ENCODE results near the gene LRRIQ1.

Gene LRRIQ1

GRCh38 chr12:85057370-85057963 is 21.3 kb downstream of the LRRIQ1 start:
- H3K4me3 ChIP-seq (ENCODE audit: low read depth, low read length), result no peak overlapping the region
- peak; percentile 19 for DNase-seq (ENCODE audit: low read depth)
- TF ChIP-seq CTCF (IDR thresholded peaks at IDR 0.05; ENCODE audit: low read depth, low read length, missing control alignments), result peak; percentile 69

GRCh38 chr12:85058339-85058738 is 22.2 kb downstream of the LRRIQ1 start:
- no peak for DNase-seq (ENCODE audit: low read depth)
- no peak overlapping the region for H3K4me3 ChIP-seq (ENCODE audit: low read depth, low read length)
- TF ChIP-seq CTCF (IDR thresholded peaks at IDR 0.05; ENCODE audit: low read depth, low read length, missing control alignments), result no peak

- no peak for TF ChIP-seq CTCF (IDR thresholded peaks at IDR 0.05; ENCODE audit: low read depth, low read length, missing control alignments)
- no peak overlapping the region for H3K4me3 ChIP-seq (ENCODE audit: low read depth, low read length)
- DNase-seq (ENCODE audit: low read depth), result no peak
Measured at GRCh38 chr12:85059594-85059993, 23.4 kb downstream of the LRRIQ1 start.

GRCh38 chr12:85060916-85061315 is 24.8 kb downstream of the LRRIQ1 start:
- no peak for DNase-seq (ENCODE audit: low read depth)
- no peak for TF ChIP-seq CTCF (IDR thresholded peaks at IDR 0.05; ENCODE audit: low read depth, low read length, missing control alignments)
- H3K4me3 ChIP-seq (ENCODE audit: low read depth, low read length), result no peak overlapping the region

GRCh38 chr12:85065837-85066482 is 29.8 kb downstream of the LRRIQ1 start:
- TF ChIP-seq CTCF (IDR thresholded peaks at IDR 0.05; ENCODE audit: low read depth, low read length, missing control alignments), result no peak
- no peak overlapping the region for H3K4me3 ChIP-seq (ENCODE audit: low read depth, low read length)
- no peak for DNase-seq (ENCODE audit: low read depth)

GRCh38 chr12:85072826-85073225 is 36.7 kb downstream of the LRRIQ1 start:
- DNase-seq (ENCODE audit: low read depth), result no peak
- no peak for TF ChIP-seq CTCF (IDR thresholded peaks at IDR 0.05; ENCODE audit: low read depth, low read length, missing control alignments)
- no peak overlapping the region for H3K4me3 ChIP-seq (ENCODE audit: low read depth, low read length)
